Measurements from ENCODE around the gene EFCAB7. TPM values are rescaled to one million over a fixed set of nuclear protein-coding genes. Genes with fewer than 3 reads are reported as not detected.

The EFCAB7 gene
- total and polyA plus RNA-seq, 2 of the 13 experiments (the other 11 are each of a cell fraction or from before 2014, with no cell fraction given) = 1.7 to 5.4 TPM

- ATAC-seq = peak; percentile 56; the same call in 2 of the 3 replicates
- ChIA-PET CTCF (ENCODE audit: low intra/inter-chr PET ratio, low total read pairs) (no interaction called here), POLR2A (no interaction called here)
- no peak overlapping the region for H2AFZ ChIP-seq (ENCODE audit: low read length)
- no peak overlapping the region for H3K4me3 ChIP-seq (replicated peaks in 1 of 3; ENCODE audit: insufficient read depth in 1 of 3, low read depth in 2 of 3, low read length in 3 of 3)
- H3K27ac ChIP-seq (ENCODE audit: extremely low read length, insufficient read depth, low read length) = no peak overlapping the region
- no peaks in the 10 kb centered on the region for H4K20me1 ChIP-seq (ENCODE audit: insufficient read depth, low read length)
- no peak overlapping the region for H3K9ac ChIP-seq (ENCODE audit: insufficient read depth, low read depth, low read length)
- H3K27me3 ChIP-seq (ENCODE audit: control insufficient read depth in 1 of 2, insufficient read depth in 2 of 2, low read length in 2 of 2) = no peaks in the 10 kb centered on the region
- in situ Hi-C loops (cut with HindIII; ENCODE audit: extremely low pct_ligation_motif_present, low pct_unique_long_range_greater_than_20kb) = no loop called here
- H3K9me3 ChIP-seq (ENCODE audit: low read length) = no peaks in the 10 kb centered on the region
- no peaks in the 10 kb centered on the region for H3K36me3 ChIP-seq (replicated peaks in 1 of 2; ENCODE audit: control insufficient read depth in 1 of 2, insufficient read depth in 2 of 2, low read length in 2 of 2)
- H3K4me2 ChIP-seq (ENCODE audit: low read depth, low read length) = no peak overlapping the region
- TF ChIP-seq ZNF776 (CRISPR knock-in tag; IDR thresholded peaks at IDR 0.05) (no peak), KDM1A (CRISPR knock-in tag; IDR thresholded peaks at IDR 0.05) (peak; percentile 27; the same call in 1 of the 2 replicates), FOSL2 (CRISPR knock-in tag; IDR thresholded peaks at IDR 0.05) (peak; percentile 77), EEA1 (CRISPR knock-in tag; IDR thresholded peaks at IDR 0.05; ENCODE audit: borderline replicate concordance) (no peak), CEBPB (IDR thresholded peaks at IDR 0.05; ENCODE audit: borderline replicate concordance, low read depth, low read length) (peak; percentile 39; the same call in 1 of the 2 replicates), ZNF44 (CRISPR knock-in tag; IDR thresholded peaks at IDR 0.05) (no peak), ZNF460 (CRISPR knock-in tag; IDR thresholded peaks at IDR 0.05; ENCODE audit: borderline replicate concordance) (peak; percentile 95), ZMYM3 (CRISPR knock-in tag; IDR thresholded peaks at IDR 0.05) (peak; percentile 69), ZNF770 (CRISPR knock-in tag; IDR thresholded peaks at IDR 0.05) (peak; percentile 66; the same call in 1 of the 2 replicates), ZBTB21 (CRISPR knock-in tag; IDR thresholded peaks at IDR 0.05) (no peak)
- TF ChIP-seq, protein P1, sequence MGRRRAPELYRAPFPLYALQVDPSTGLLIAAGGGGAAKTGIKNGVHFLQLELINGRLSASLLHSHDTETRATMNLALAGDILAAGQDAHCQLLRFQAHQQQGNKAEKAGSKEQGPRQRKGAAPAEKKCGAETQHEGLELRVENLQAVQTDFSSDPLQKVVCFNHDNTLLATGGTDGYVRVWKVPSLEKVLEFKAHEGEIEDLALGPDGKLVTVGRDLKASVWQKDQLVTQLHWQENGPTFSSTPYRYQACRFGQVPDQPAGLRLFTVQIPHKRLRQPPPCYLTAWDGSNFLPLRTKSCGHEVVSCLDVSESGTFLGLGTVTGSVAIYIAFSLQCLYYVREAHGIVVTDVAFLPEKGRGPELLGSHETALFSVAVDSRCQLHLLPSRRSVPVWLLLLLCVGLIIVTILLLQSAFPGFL (CRISPR knock-in tag; IDR thresholded peaks at IDR 0.05) = no peak
- TF ChIP-seq, protein P2, sequence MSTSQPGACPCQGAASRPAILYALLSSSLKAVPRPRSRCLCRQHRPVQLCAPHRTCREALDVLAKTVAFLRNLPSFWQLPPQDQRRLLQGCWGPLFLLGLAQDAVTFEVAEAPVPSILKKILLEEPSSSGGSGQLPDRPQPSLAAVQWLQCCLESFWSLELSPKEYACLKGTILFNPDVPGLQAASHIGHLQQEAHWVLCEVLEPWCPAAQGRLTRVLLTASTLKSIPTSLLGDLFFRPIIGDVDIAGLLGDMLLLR (CRISPR knock-in tag; IDR thresholded peaks at IDR 0.05) = no peak
- TF ChIP-seq, protein P3, sequence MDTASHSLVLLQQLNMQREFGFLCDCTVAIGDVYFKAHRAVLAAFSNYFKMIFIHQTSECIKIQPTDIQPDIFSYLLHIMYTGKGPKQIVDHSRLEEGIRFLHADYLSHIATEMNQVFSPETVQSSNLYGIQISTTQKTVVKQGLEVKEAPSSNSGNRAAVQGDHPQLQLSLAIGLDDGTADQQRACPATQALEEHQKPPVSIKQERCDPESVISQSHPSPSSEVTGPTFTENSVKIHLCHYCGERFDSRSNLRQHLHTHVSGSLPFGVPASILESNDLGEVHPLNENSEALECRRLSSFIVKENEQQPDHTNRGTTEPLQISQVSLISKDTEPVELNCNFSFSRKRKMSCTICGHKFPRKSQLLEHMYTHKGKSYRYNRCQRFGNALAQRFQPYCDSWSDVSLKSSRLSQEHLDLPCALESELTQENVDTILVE (CRISPR knock-in tag; IDR thresholded peaks at IDR 0.05) = no peak
- TF ChIP-seq, protein P4, sequence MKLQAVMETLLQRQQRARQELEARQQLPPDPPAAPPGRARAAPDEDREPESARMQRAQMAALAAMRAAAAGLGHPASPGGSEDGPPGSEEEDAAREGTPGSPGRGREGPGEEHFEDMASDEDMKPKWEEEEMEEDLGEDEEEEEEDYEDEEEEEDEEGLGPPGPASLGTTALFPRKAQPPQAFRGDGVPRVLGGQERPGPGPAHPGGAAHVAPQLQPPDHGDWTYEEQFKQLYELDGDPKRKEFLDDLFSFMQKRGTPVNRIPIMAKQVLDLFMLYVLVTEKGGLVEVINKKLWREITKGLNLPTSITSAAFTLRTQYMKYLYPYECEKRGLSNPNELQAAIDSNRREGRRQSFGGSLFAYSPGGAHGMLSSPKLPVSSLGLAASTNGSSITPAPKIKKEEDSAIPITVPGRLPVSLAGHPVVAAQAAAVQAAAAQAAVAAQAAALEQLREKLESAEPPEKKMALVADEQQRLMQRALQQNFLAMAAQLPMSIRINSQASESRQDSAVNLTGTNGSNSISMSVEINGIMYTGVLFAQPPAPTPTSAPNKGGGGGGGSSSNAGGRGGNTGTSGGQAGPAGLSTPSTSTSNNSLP (IDR thresholded peaks at IDR 0.05; ENCODE audit: low read depth, low read length) = 0 out of 2 replicates have a peak, but pooled peaks have one; percentile 18
- TF ChIP-seq, protein P5, sequence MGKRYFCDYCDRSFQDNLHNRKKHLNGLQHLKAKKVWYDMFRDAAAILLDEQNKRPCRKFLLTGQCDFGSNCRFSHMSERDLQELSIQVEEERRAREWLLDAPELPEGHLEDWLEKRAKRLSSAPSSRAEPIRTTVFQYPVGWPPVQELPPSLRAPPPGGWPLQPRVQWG (CRISPR knock-in tag; IDR thresholded peaks at IDR 0.05; ENCODE audit: borderline replicate concordance, low read depth) = no peak
- no peaks in the 10 kb centered on the region for H3K4me1 ChIP-seq (ENCODE audit: insufficient read depth, low read length)
- 86% methylated on average over 2 of the region's 2 CpGs for WGBS (ENCODE audit: low lambda C conversion rate)
- no peaks in the 10 kb centered on the region for H3K79me2 ChIP-seq (ENCODE audit: insufficient read depth, low read length)
- no peak for DNase-seq (ENCODE audit: low spot score)
- BruUV-seq (replicated peaks) = no TSS peak
- intact Hi-C loops (cut with micrococcal nuclease; ENCODE audit: unreplicated experiment) = no loop called here
- no peak for FAIRE-seq
These were observed 36.0 kb downstream of the EFCAB7 start for GRCh38 chr1:63559357-63559756.
